HEK293 (cell line): ENCODE results near the gene MDN1.

Experiments
- CTCF ChIA-PET: fragments of 350-600 bp; formaldehyde crosslinking; extraction: SDS; loops from one replicate; lab custom pipeline; 2021; ENCODE audit warnings: antibody characterized with exemption; lab: Yijun Ruan, JAX
- POLR2A ChIA-PET: fragments of 300-600 bp; formaldehyde crosslinking; extraction: SDS; loops from one replicate; lab custom pipeline; 2020; ENCODE audit warnings: antibody characterized with exemption, inconsistent platforms; lab: Yijun Ruan, JAX
- H3K27ac ChIP-seq: fragments of 200-500 bp; sonication (Bioruptor generic); 2 replicates; pipeline ENCODE4 v1.5.1; 2014; ENCODE audit warnings: low read depth, low read length, control low read depth, inconsistent platforms; ENCODE audit errors: extremely low read depth
- H3K36me3 ChIP-seq, 2 experiments: fragments of 200-500 bp in 1 of 2; sonication (Bioruptor generic) in 1 of 2; 1 replicate in 1 of 2; 2 replicates in 1 of 2; pipeline ENCODE4 v1.5.1; 2014 to 2017; ENCODE audit warnings: inconsistent platforms in 2 of 2, low read length in 2 of 2; ENCODE audit not compliant: control insufficient read depth in 2 of 2, insufficient read depth in 1 of 2
- H3K4me1 ChIP-seq: fragments of 200-500 bp; sonication (Bioruptor generic); 2 replicates; pipeline ENCODE4 v1.5.1; 2014; ENCODE audit warnings: mild to moderate bottlenecking, low read length, inconsistent platforms; ENCODE audit not compliant: control insufficient read depth, insufficient read depth
- H3K4me3 ChIP-seq: 2 replicates; pipeline ENCODE4 v1.5.1; 2011; ENCODE audit warnings: low read depth, mild to moderate bottlenecking, control low read depth, low read length, moderate library complexity
- H3K9me3 ChIP-seq: fragments of 200-500 bp; sonication (Bioruptor generic); 2 replicates; pipeline ENCODE4 v1.5.1; 2014; ENCODE audit warnings: low read depth, low read length, inconsistent platforms; ENCODE audit not compliant: control insufficient read depth, insufficient read depth
- BCL6B ChIP-seq: fragments of 450-650 bp; formaldehyde crosslinking; IDR thresholded peaks from 2 replicates; pipeline ENCODE4 v1.5.1; 2017; ENCODE audit warnings: missing biosample characterization, missing genetic modification characterization
- KLF7 ChIP-seq: fragments of 450-650 bp; formaldehyde crosslinking; IDR thresholded peaks from 2 replicates; pipeline ENCODE4 v1.5.1; 2016; ENCODE audit warnings: missing biosample characterization, missing genetic modification characterization, borderline replicate concordance
- OSR2 ChIP-seq: fragments of 450-650 bp; formaldehyde crosslinking; IDR thresholded peaks from 2 replicates; pipeline ENCODE4 v1.5.1; 2016; ENCODE audit warnings: missing biosample characterization, missing genetic modification characterization
- SETDB1 ChIP-seq: IDR thresholded peaks from one replicate; pipeline ENCODE4 v1.6.1; 2017; ENCODE audit warnings: mild to moderate bottlenecking, low read length, moderate library complexity, mixed read lengths; ENCODE audit not compliant: insufficient read length
- YY1 ChIP-seq: fragments of 450-650 bp; formaldehyde crosslinking; IDR thresholded peaks from 2 replicates; pipeline ENCODE4 v1.5.1; 2018; ENCODE audit warnings: missing biosample characterization, missing genetic modification characterization
- ZBTB17 ChIP-seq: fragments of 450-650 bp; formaldehyde crosslinking; IDR thresholded peaks from 2 replicates; pipeline ENCODE4 v1.5.1; 2016; ENCODE audit warnings: missing biosample characterization, missing genetic modification characterization
- ZFP69B ChIP-seq: fragments of 450-650 bp; formaldehyde crosslinking; IDR thresholded peaks from 2 replicates; pipeline ENCODE4 v1.5.1; 2016; ENCODE audit warnings: missing biosample characterization, missing genetic modification characterization
- ZIC2 ChIP-seq: fragments of 450-650 bp; formaldehyde crosslinking; IDR thresholded peaks from 2 replicates; pipeline ENCODE4 v1.5.1; 2016; ENCODE audit warnings: missing biosample characterization, missing genetic modification characterization
- ZNF10 ChIP-seq: fragments of 450-650 bp; formaldehyde crosslinking; IDR thresholded peaks from 2 replicates; pipeline ENCODE4 v1.5.1; 2017; ENCODE audit warnings: missing biosample characterization, missing genetic modification characterization
- ZNF221 ChIP-seq: fragments of 450-650 bp; formaldehyde crosslinking; IDR thresholded peaks from 2 replicates; pipeline ENCODE4 v1.5.1; 2017; ENCODE audit warnings: missing biosample characterization, missing genetic modification characterization, borderline replicate concordance
- ZNF311 ChIP-seq: fragments of 450-650 bp; formaldehyde crosslinking; IDR thresholded peaks from 2 replicates; pipeline ENCODE4 v1.5.1; 2017; ENCODE audit warnings: missing biosample characterization, missing genetic modification characterization, borderline replicate concordance
- ZNF354C ChIP-seq: fragments of 450-650 bp; formaldehyde crosslinking; IDR thresholded peaks from 2 replicates; pipeline ENCODE4 v1.5.1; 2016; ENCODE audit warnings: missing biosample characterization, missing genetic modification characterization, low read depth, borderline replicate concordance
- ZNF394 ChIP-seq: fragments of 450-650 bp; formaldehyde crosslinking; IDR thresholded peaks from 2 replicates; pipeline ENCODE4 v1.5.1; 2016; ENCODE audit warnings: missing biosample characterization, missing genetic modification characterization, mild to moderate bottlenecking, moderate library complexity, borderline replicate concordance
- ZNF416 ChIP-seq: fragments of 450-650 bp; formaldehyde crosslinking; IDR thresholded peaks from 2 replicates; pipeline ENCODE4 v1.5.1; 2016; ENCODE audit warnings: missing biosample characterization, missing genetic modification characterization
- ZNF433 ChIP-seq: fragments of 450-650 bp; formaldehyde crosslinking; IDR thresholded peaks from 2 replicates; pipeline ENCODE4 v1.5.1; 2016; ENCODE audit warnings: missing biosample characterization, missing genetic modification characterization, low read depth
- ZNF549 ChIP-seq: fragments of 450-650 bp; IDR thresholded peaks from 2 replicates; pipeline ENCODE4 v1.5.1; 2018; ENCODE audit warnings: missing biosample characterization, missing genetic modification characterization, mild to moderate bottlenecking, inconsistent platforms, moderate library complexity
- ZNF571 ChIP-seq: fragments of 450-650 bp; formaldehyde crosslinking; IDR thresholded peaks from 2 replicates; pipeline ENCODE4 v1.5.0; 2017; ENCODE audit warnings: missing biosample characterization, missing genetic modification characterization
- ZNF596 ChIP-seq: fragments of 450-650 bp; IDR thresholded peaks from 2 replicates; pipeline ENCODE4 v1.5.0; 2018; ENCODE audit warnings: missing biosample characterization, mild to moderate bottlenecking, missing genetic modification characterization, moderate library complexity
- ZNF677 ChIP-seq: fragments of 450-650 bp; IDR thresholded peaks from 2 replicates; pipeline ENCODE4 v1.5.0; 2018; ENCODE audit warnings: missing biosample characterization, mild to moderate bottlenecking, missing genetic modification characterization, moderate library complexity
- TF ChIP-seq, protein P1 (sequence below): fragments of 450-650 bp; formaldehyde crosslinking; IDR thresholded peaks from 2 replicates; pipeline ENCODE4 v1.5.1; 2016; ENCODE audit warnings: missing biosample characterization, missing genetic modification characterization
- TF ChIP-seq, protein P2 (sequence below): fragments of 450-650 bp; formaldehyde crosslinking; IDR thresholded peaks from 2 replicates; pipeline ENCODE4 v1.5.1; 2016; ENCODE audit warnings: missing biosample characterization, missing genetic modification characterization, low read depth
- TF ChIP-seq, protein P3 (sequence below): fragments of 450-650 bp; formaldehyde crosslinking; IDR thresholded peaks from 2 replicates; pipeline ENCODE4 v1.5.1; 2016; ENCODE audit warnings: missing biosample characterization, missing genetic modification characterization
- TF ChIP-seq, protein P4 (sequence below): fragments of 450-650 bp; formaldehyde crosslinking; IDR thresholded peaks from 2 replicates; pipeline ENCODE4 v1.5.1; 2016; ENCODE audit warnings: missing biosample characterization, missing genetic modification characterization
- TF ChIP-seq, protein P5 (sequence below): fragments of 450-650 bp; formaldehyde crosslinking; optimal IDR thresholded peaks from 2 replicates; pipeline ENCODE3; 2016; ENCODE audit warnings: missing biosample characterization, mild to moderate bottlenecking, missing genetic modification characterization

MDN1 gene, protein sequence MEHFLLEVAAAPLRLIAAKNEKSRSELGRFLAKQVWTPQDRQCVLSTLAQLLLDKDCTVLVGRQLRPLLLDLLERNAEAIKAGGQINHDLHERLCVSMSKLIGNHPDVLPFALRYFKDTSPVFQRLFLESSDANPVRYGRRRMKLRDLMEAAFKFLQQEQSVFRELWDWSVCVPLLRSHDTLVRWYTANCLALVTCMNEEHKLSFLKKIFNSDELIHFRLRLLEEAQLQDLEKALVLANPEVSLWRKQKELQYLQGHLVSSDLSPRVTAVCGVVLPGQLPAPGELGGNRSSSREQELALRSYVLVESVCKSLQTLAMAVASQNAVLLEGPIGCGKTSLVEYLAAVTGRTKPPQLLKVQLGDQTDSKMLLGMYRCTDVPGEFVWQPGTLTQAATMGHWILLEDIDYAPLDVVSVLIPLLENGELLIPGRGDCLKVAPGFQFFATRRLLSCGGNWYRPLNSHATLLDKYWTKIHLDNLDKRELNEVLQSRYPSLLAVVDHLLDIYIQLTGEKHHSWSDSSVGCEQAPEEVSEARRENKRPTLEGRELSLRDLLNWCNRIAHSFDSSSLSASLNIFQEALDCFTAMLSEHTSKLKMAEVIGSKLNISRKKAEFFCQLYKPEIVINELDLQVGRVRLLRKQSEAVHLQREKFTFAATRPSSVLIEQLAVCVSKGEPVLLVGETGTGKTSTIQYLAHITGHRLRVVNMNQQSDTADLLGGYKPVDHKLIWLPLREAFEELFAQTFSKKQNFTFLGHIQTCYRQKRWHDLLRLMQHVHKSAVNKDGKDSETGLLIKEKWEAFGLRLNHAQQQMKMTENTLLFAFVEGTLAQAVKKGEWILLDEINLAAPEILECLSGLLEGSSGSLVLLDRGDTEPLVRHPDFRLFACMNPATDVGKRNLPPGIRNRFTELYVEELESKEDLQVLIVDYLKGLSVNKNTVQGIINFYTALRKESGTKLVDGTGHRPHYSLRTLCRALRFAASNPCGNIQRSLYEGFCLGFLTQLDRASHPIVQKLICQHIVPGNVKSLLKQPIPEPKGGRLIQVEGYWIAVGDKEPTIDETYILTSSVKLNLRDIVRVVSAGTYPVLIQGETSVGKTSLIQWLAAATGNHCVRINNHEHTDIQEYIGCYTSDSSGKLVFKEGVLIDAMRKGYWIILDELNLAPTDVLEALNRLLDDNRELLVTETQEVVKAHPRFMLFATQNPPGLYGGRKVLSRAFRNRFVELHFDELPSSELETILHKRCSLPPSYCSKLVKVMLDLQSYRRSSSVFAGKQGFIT (N-terminal part only)

DNA sequence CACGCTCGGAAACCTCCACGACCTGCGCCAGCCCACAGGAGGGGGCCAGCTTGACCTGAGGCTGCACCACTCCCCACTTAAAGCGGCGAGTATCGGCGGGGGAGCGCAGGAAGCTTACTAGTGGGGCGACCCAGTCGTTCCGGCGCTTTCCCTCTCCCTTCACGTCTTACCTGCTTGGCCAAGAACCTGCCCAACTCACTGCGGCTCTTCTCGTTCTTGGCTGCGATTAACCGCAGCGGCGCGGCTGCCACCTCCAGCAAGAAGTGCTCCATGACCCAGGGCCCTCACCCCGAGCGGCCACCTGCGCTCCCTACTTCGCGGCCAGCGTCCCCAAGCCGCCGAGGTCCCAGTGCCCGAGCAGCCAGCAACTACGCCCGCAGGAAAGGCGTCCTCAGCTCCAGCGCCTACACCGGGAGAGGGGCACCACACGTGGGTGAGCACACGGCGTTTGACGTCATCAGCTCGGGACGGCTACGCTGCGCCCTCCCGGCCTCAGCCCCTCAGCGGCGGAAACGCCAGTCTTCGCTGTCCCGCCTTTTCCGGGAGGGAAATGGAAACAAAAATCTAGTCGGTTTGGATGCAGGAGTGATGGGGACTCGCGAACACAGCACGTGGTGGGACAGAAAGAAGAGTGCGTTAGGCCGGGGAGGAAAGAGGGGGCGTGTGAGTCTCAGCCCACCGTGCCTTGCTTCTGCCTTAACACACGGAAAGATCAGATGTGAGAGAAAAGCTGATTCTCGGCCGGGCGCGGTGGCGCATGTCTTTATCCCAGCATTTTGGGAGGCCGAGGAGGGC lies at the start of gene MDN1:
Gene MDN1, minus strand, starts transcription at position 459 of the 795 bp plus-strand sequence. Its CDS starts 187 bp downstream, at position 272.
- peak within 1 kb of the TSS; percentile 87 for H3K4me3 ChIP-seq
- no peaks in the 10 kb centered on the region for H3K9me3 ChIP-seq
- peak within 1 kb of the TSS; percentile 57 for H3K27ac ChIP-seq
- H3K4me1 ChIP-seq, result 0 out of 2 replicates have a peak, but pooled peaks cover 4% of the 10 kb centered on the region
- POLR2A ChIA-PET, result interaction anchor here (0.6 to 3.0 kb wide), 14 partner anchors 9 to 767 kb away, joined by 3 to 55 read pairs (median 3); partner anchors contain the start of genes CASP8AP2, LYRM2, MAP3K7 and UBE2J1
- peaks cover 0 to 3% of the 10 kb centered on the region in 2 experiments; a peak in 1 of 3 replicates for H3K36me3 ChIP-seq
- CTCF ChIA-PET, result interaction anchor here (0.6 to 1.5 kb wide), 6 partner anchors 9 to 218 kb away, joined by 3 to 6 read pairs (median 4); no protein-coding TSS in a partner anchor
- TF ChIP-seq, protein P1, sequence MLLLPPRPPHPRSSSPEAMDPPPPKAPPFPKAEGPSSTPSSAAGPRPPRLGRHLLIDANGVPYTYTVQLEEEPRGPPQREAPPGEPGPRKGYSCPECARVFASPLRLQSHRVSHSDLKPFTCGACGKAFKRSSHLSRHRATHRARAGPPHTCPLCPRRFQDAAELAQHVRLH (tag by site-specific recombination), result peak; percentile 73
- TF ChIP-seq BCL6B (tag by site-specific recombination) (no peak), KLF7 (tag by site-specific recombination) (no peak), ZIC2 (0 out of 2 replicates have a peak, but pooled peaks have one; percentile 8), ZNF433 (tag by site-specific recombination) (no peak), OSR2 (tag by site-specific recombination) (no peak), ZBTB17 (tag by site-specific recombination) (peak; percentile 73), ZNF354C (tag by site-specific recombination) (no peak), ZNF394 (no peak; the same call in 1 of the 2 replicates), ZNF311 (tag by site-specific recombination) (no peak), ZNF571 (tag by site-specific recombination) (no peak), ZNF416 (no peak), ZNF596 (tag by site-specific recombination) (no peak), ZNF10 (tag by site-specific recombination) (no peak), ZNF549 (tag by site-specific recombination) (no peak), ZNF677 (tag by site-specific recombination) (no peak), ZNF221 (tag by site-specific recombination) (no peak), ZFP69B (peak; percentile 89), YY1 (tag by site-specific recombination) (peak; percentile 69; the same call in 1 of the 2 replicates), SETDB1 (no peak)
- TF ChIP-seq, protein P2, sequence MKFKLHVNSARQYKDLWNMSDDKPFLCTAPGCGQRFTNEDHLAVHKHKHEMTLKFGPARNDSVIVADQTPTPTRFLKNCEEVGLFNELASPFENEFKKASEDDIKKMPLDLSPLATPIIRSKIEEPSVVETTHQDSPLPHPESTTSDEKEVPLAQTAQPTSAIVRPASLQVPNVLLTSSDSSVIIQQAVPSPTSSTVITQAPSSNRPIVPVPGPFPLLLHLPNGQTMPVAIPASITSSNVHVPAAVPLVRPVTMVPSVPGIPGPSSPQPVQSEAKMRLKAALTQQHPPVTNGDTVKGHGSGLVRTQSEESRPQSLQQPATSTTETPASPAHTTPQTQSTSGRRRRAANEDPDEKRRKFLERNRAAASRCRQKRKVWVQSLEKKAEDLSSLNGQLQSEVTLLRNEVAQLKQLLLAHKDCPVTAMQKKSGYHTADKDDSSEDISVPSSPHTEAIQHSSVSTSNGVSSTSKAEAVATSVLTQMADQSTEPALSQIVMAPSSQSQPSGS (tag by site-specific recombination), result peak; percentile 96
- TF ChIP-seq, protein P3, sequence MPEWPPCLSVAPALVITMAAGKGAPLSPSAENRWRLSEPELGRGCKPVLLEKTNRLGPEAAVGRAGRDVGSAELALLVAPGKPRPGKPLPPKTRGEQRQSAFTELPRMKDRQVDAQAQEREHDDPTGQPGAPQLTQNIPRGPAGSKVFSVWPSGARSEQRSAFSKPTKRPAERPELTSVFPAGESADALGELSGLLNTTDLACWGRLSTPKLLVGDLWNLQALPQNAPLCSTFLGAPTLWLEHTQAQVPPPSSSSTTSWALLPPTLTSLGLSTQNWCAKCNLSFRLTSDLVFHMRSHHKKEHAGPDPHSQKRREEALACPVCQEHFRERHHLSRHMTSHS (tag by site-specific recombination), result no peak
- TF ChIP-seq, protein P4, sequence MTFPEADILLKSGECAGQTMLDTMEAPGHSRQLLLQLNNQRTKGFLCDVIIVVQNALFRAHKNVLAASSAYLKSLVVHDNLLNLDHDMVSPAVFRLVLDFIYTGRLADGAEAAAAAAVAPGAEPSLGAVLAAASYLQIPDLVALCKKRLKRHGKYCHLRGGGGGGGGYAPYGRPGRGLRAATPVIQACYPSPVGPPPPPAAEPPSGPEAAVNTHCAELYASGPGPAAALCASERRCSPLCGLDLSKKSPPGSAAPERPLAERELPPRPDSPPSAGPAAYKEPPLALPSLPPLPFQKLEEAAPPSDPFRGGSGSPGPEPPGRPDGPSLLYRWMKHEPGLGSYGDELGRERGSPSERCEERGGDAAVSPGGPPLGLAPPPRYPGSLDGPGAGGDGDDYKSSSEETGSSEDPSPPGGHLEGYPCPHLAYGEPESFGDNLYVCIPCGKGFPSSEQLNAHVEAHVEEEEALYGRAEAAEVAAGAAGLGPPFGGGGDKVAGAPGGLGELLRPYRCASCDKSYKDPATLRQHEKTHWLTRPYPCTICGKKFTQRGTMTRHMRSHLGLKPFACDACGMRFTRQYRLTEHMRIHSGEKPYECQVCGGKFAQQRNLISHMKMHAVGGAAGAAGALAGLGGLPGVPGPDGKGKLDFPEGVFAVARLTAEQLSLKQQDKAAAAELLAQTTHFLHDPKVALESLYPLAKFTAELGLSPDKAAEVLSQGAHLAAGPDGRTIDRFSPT (tag by site-specific recombination), result peak; percentile 94; the same call in 1 of the 2 replicates
- TF ChIP-seq, protein P5, sequence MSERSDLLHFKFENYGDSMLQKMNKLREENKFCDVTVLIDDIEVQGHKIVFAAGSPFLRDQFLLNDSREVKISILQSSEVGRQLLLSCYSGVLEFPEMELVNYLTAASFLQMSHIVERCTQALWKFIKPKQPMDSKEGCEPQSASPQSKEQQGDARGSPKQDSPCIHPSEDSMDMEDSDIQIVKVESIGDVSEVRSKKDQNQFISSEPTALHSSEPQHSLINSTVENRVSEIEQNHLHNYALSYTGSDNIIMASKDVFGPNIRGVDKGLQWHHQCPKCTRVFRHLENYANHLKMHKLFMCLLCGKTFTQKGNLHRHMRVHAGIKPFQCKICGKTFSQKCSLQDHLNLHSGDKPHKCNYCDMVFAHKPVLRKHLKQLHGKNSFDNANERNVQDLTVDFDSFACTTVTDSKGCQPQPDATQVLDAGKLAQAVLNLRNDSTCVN (tag by site-specific recombination), result peak; percentile 62
